GM12878 (cell line): ENCODE measurements around the gene AFF2. TPM values are rescaled to one million over a fixed set of nuclear protein-coding genes. Genes with fewer than 3 reads are reported as not detected.

Experiments
- CREB1 ChIP-seq: IDR thresholded peaks from 2 replicates; pipeline ENCODE4 v1.6.1; 2012; ENCODE audit warnings: low read depth, mild to moderate bottlenecking, inconsistent platforms
- CREM ChIP-seq: IDR thresholded peaks from 2 replicates; pipeline ENCODE4 v1.6.1; 2014; ENCODE audit warnings: antibody characterized with exemption, low read depth
- CUX1 ChIP-seq: IDR thresholded peaks from 2 replicates; pipeline ENCODE4 v1.6.1; 2012; ENCODE audit warnings: improper control_type of control experiment, low read depth, low read length; ENCODE audit not compliant: insufficient replicate concordance
- FOS ChIP-seq: IDR thresholded peaks from 3 replicates; pipeline ENCODE4 v1.6.1; 2011; ENCODE audit warnings: borderline replicate concordance; ENCODE audit not compliant: insufficient read length; ENCODE audit errors: extremely low read depth
- FOXM1 ChIP-seq: IDR thresholded peaks from 2 replicates; pipeline ENCODE4 v1.6.1; 2012; ENCODE audit warnings: low read depth, mild to moderate bottlenecking, inconsistent platforms, low read length, moderate library complexity
- HDAC2 ChIP-seq: fragments of 200-600 bp; sonication (generic); IDR thresholded peaks from 2 replicates; pipeline ENCODE4 v1.6.1; 2017
- HDAC6 ChIP-seq: fragments of 200-600 bp; sonication (generic); IDR thresholded peaks from one replicate; pipeline ENCODE4 v1.8.0; 2017; ENCODE audit warnings: antibody characterized with exemption; ENCODE audit not compliant: unreplicated experiment
- HDGF ChIP-seq: fragments of 450-650 bp; IDR thresholded peaks from 2 replicates; pipeline ENCODE4 v1.6.1; 2016; ENCODE audit warnings: antibody characterized with exemption
- MLLT1 ChIP-seq: fragments of 450-650 bp; IDR thresholded peaks from 2 replicates; pipeline ENCODE4 v1.6.1; 2016; ENCODE audit warnings: mild to moderate bottlenecking
- MTA2 ChIP-seq: fragments of 450-650 bp; IDR thresholded peaks from 2 replicates; pipeline ENCODE4 v1.6.1; 2016; ENCODE audit warnings: low read depth, mild to moderate bottlenecking, moderate library complexity
- NFYA ChIP-seq: IDR thresholded peaks from 2 replicates; pipeline ENCODE4 v1.6.1; 2011; ENCODE audit warnings: low read depth, mild to moderate bottlenecking, low read length, improper control_type of control experiment, borderline replicate concordance
- NFYB ChIP-seq: IDR thresholded peaks from 2 replicates; pipeline ENCODE4 v1.6.1; 2011; ENCODE audit warnings: low read depth, mild to moderate bottlenecking, low read length, improper control_type of control experiment, moderate library complexity; ENCODE audit not compliant: insufficient read depth
- PAX5 ChIP-seq: IDR thresholded peaks from 2 replicates; pipeline ENCODE4 v1.6.1; 2011; ENCODE audit warnings: low read depth, low read length, borderline replicate concordance
- RB1 ChIP-seq: fragments of 450-650 bp; formaldehyde crosslinking; IDR thresholded peaks from 2 replicates; pipeline ENCODE4 v1.6.1; 2017; ENCODE audit warnings: mild to moderate bottlenecking, borderline replicate concordance
- RBBP5 ChIP-seq: fragments of 200-600 bp; sonication (generic); conservative IDR thresholded peaks from 2 replicates; pipeline ENCODE4 v1.6.1; 2016
- RELA ChIP-seq: fragments of 450-650 bp; IDR thresholded peaks from 2 replicates; pipeline ENCODE4 v1.8.0; 2014; ENCODE audit warnings: borderline replicate concordance; ENCODE audit not compliant: partially characterized antibody
- REST ChIP-seq: IDR thresholded peaks from 2 replicates; pipeline ENCODE4 v1.6.1; 2012; ENCODE audit warnings: mild to moderate bottlenecking, low read depth, low read length
- SRF ChIP-seq, 2 experiments: IDR thresholded peaks; 2 replicates each; pipeline ENCODE4 v1.6.1; 2011; ENCODE audit warnings: low read depth in 2 of 2, low read length in 2 of 2, mild to moderate bottlenecking in 1 of 2, moderate library complexity in 1 of 2
- TBL1XR1 ChIP-seq: IDR thresholded peaks from 2 replicates; pipeline ENCODE4 v1.6.1; 2012; ENCODE audit warnings: low read depth, low read length, improper control_type of control experiment
- ZNF207 ChIP-seq: fragments of 450-650 bp; IDR thresholded peaks from 2 replicates; pipeline ENCODE4 v1.6.1; 2014; ENCODE audit warnings: antibody characterized with exemption, mild to moderate bottlenecking, borderline replicate concordance
- ZNF217 ChIP-seq: fragments of 450-650 bp; IDR thresholded peaks from 2 replicates; pipeline ENCODE4 v1.6.1; 2017; ENCODE audit warnings: antibody characterized with exemption, mild to moderate bottlenecking
- ZNF24 ChIP-seq: fragments of 450-650 bp; IDR thresholded peaks from 2 replicates; pipeline ENCODE4 v1.6.1; 2017; ENCODE audit warnings: antibody characterized with exemption, mild to moderate bottlenecking
- ZNF384 ChIP-seq: IDR thresholded peaks from 2 replicates; pipeline ENCODE4 v1.6.1; 2012; ENCODE audit warnings: low read depth, mild to moderate bottlenecking, low read length, improper control_type of control experiment, borderline replicate concordance
- polyA plus RNA-seq, 11 experiments: library from polyadenylated mRNA; depleted of rRNA in 4 of 11; unstranded in 6 of 11; stranded (reverse) in 5 of 11; fragments of >200 nt; fragmentation: Nextera tagmentation in 4 of 11; fragmentation: Illumina TruSeq in 1 of 11; extraction: Ambion mirVana in 4 of 11; extraction: Trizol in 1 of 11; gene quantifications; 1 replicate in 1 of 11; 2 replicates in 10 of 11; pipeline versions ENCODE4 v1.2.1 to v1.2.3, GENCODE V29; 2011 to 2016; ENCODE audit warnings: inconsistent platforms in 2 of 11, missing spikeins in 2 of 11, low read depth in 1 of 11
- total RNA-seq, 4 experiments: library from RNA; depleted of rRNA in 3 of 4; stranded (reverse); fragments of >200 nt in 3 of 4; fragmentation: Illumina TruSeq in 1 of 4; extraction: Trizol in 1 of 4; gene quantifications; 2 replicates each; pipeline versions ENCODE4 v1.2.1 to v1.2.3, GENCODE V29; 2013 to 2021

Gene AFF2
- total and polyA plus RNA-seq, 10 of the 15 experiments (the other 5 are each of a cell fraction or from before 2014, with no cell fraction given): under 0.01 to 0.03 TPM; not detected in 8

GRCh38 chrX:148914783-148915182 lies 414.4 kb downstream of the AFF2 start (continued):
- TF ChIP-seq HDGF (no peak), ZNF384 (no peak), MLLT1 (no peak), NFYA (no peak), FOS (no peak), CUX1 (no peak), CREM (peak; percentile 67), HDAC6 (no peak), RELA (no peak), MTA2 (peak; percentile 58; the same call in 1 of the 2 replicates), NFYB (no peak), SRF (IDR thresholded peaks at IDR 0.05; ENCODE audit: low read depth in 2 of 2, low read length in 2 of 2) (no peak), RB1 (no peak), ZNF217 (no peak; the same call in 1 of the 2 replicates), PAX5 (0 out of 2 replicates have a peak, but pooled peaks have one; percentile 30), ZNF207 (no peak), ZNF24 (0 out of 2 replicates have a peak, but pooled peaks have one; percentile 1), TBL1XR1 (no peak), HDAC2 (no peak), CREB1 (no peak), REST (no peak), RBBP5 (no peak), FOXM1 (peak; percentile 83; the same call in 1 of the 2 replicates)
